ENCODE measurements around the gene TOPBP1. TPM values are rescaled to one million over a fixed set of nuclear protein-coding genes. Genes with fewer than 3 reads are reported as not detected.
"Not testable (repeated sequence)": the region's sequence is repeated elsewhere in the genome, so short reads cannot be mapped to it uniquely, and the experiment has no call there.

The TOPBP1 gene
- total RNA-seq, 4 donors from 2014 or later, result 16.5 to 29.3 (median 21.9) TPM

GRCh38 chr3:133692759-133693158, 31.0 kb upstream of the TOPBP1 start:
- no peak overlapping the region for H3K4me3 ChIP-seq
- H3K36me3 ChIP-seq, result no peaks in the 10 kb centered on the region
- WGBS, 2 donors (ENCODE audit: low coverage in 1 of 2), result 100% methylated on average over 1 of the region's 4 CpGs; no CpG with 5 or more reads in 1 of the 2 donors
- no peak overlapping the region for H3K27ac ChIP-seq
- no peak for TF ChIP-seq POLR2AphosphoS5 (IDR thresholded peaks at IDR 0.05)
- TF ChIP-seq POLR2A (IDR thresholded peaks at IDR 0.05), result no peak
- TF ChIP-seq EP300 (IDR thresholded peaks at IDR 0.05), result no peak
- TF ChIP-seq, protein P1, sequence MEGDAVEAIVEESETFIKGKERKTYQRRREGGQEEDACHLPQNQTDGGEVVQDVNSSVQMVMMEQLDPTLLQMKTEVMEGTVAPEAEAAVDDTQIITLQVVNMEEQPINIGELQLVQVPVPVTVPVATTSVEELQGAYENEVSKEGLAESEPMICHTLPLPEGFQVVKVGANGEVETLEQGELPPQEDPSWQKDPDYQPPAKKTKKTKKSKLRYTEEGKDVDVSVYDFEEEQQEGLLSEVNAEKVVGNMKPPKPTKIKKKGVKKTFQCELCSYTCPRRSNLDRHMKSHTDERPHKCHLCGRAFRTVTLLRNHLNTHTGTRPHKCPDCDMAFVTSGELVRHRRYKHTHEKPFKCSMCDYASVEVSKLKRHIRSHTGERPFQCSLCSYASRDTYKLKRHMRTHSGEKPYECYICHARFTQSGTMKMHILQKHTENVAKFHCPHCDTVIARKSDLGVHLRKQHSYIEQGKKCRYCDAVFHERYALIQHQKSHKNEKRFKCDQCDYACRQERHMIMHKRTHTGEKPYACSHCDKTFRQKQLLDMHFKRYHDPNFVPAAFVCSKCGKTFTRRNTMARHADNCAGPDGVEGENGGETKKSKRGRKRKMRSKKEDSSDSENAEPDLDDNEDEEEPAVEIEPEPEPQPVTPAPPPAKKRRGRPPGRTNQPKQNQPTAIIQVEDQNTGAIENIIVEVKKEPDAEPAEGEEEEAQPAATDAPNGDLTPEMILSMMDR (IDR thresholded peaks at IDR 0.05), result no peak
- no peaks in the 10 kb centered on the region for H3K9me3 ChIP-seq
- H3K27me3 ChIP-seq, result no peaks in the 10 kb centered on the region
- H3K4me1 ChIP-seq, result no peaks in the 10 kb centered on the region
- no peak for ATAC-seq

- H3K27ac ChIP-seq, result no peak overlapping the region
- no peaks in the 10 kb centered on the region for H3K36me3 ChIP-seq
- no peak for ATAC-seq
- H3K4me1 ChIP-seq, result no peaks in the 10 kb centered on the region
- no peaks in the 10 kb centered on the region for H3K27me3 ChIP-seq
- H3K4me3 ChIP-seq, result no peak overlapping the region
- no peaks in the 10 kb centered on the region for H3K9me3 ChIP-seq
- no peak for TF ChIP-seq POLR2AphosphoS5 (IDR thresholded peaks at IDR 0.05)
- TF ChIP-seq EP300 (IDR thresholded peaks at IDR 0.05), result no peak
- TF ChIP-seq, protein P1 (IDR thresholded peaks at IDR 0.05), result no peak
- no peak for TF ChIP-seq POLR2A (IDR thresholded peaks at IDR 0.05)
- 44 to 56% methylated on average over 3 to 4 of the region's 6 CpGs for WGBS, 2 donors (ENCODE audit: low coverage in 1 of 2)
Observed at GRCh38 chr3:133691273-133692107, 29.7 kb upstream of the TOPBP1 start.

DNA sequence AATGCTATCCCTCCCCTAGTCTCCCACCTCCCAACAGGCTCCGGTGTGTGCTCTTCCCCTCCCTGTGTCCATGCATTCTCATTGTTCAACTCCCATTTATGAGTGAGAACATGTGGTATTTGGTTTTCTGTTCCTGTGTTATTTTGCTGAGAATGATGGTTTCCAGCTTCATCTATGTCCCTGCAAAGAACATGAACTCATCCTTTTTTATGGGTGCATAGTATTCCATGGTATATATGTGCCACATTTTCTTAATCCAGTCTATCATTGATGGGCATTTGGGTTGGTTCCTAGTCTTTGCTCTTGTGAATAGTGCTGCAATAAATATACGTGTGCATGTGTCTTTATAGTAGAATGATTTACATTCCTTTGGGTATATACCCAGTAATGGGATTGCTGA, 16.3 kb upstream of the TOPBP1 start:
- H3K4me1 ChIP-seq, result peaks cover 0 to 10% (median 0%) of the 10 kb centered on the region in 3 donors
- WGBS, 2 donors (ENCODE audit: low coverage in 1 of 2), result 93 to 95% methylated on average over 2 of the region's 2 CpGs
- not testable (repeated sequence) for H3K36me3 ChIP-seq, H3K9me3 ChIP-seq, ATAC-seq, H3K27ac ChIP-seq, H3K4me3 ChIP-seq
- H3K27me3 ChIP-seq, result peaks cover 48% of the 10 kb centered on the region

DNA sequence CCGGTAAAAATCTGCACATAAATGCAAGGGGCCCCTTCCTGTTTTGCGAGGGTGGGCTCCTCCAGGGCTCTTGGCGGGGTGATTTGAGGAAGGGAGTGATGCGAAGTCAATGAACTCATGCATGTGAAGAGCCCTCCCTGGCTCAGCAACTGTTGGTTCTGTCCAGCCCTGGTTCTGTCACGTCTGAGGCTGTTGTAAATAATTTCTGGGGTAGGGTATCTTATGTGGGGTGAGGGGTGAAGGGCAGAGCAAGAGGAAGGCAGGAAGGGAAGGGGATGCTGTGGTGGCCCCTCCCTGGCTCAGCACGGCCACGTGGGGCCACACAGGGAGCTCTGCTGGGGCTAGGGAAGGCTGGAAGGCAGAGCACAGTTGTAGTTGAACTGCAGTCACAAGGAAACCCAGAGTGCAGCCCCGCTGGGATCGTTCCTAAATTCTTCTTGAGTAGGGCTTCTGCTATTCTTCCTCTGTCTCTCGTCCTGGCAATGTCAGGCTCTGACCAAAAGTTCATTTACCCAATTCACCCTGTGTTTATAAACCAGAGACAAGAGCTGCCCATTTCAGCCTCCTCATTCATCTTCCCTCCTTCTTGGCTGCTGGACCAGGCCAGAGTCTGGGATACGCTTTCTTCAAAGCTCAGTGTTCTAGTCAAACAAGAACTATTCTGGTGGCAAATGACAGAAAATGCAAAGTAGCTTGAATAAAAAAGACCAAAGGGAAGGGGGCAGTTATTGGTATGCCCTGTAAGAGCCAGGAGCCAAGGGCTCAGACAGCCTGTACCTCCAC, 14.8 kb upstream of the TOPBP1 start:
- Histone ChIP-seq H3K9me3 (no peaks in the 10 kb centered on the region), H3K27ac (no peak overlapping the region), H3K36me3 (no peaks in the 10 kb centered on the region), H3K27me3 (peaks cover 56% of the 10 kb centered on the region), H3K4me1 (peaks cover 0 to 10% (median 0%) of the 10 kb centered on the region in 3 donors), H3K4me3 (no peak overlapping the region)
- ATAC-seq, result no peak
- 25 to 71% methylated on average over 4 to 8 of the region's 11 CpGs for WGBS, 2 donors (ENCODE audit: low coverage in 1 of 2)
- TF ChIP-seq POLR2A (IDR thresholded peaks at IDR 0.05) (no peak), POLR2AphosphoS5 (IDR thresholded peaks at IDR 0.05) (no peak), EP300 (IDR thresholded peaks at IDR 0.05) (no peak)
- TF ChIP-seq, protein P1 (IDR thresholded peaks at IDR 0.05), result no peak

GRCh38 chr3:133675631-133676335, 14.0 kb upstream of the TOPBP1 start:
- Histone ChIP-seq H3K4me1 (peaks cover 0 to 10% (median 0%) of the 10 kb centered on the region in 3 donors), H3K27ac (no peak overlapping the region), H3K27me3 (peaks cover 56% of the 10 kb centered on the region), H3K4me3 (no peak overlapping the region), H3K36me3 (no peaks in the 10 kb centered on the region), H3K9me3 (no peaks in the 10 kb centered on the region)
- no peak for ATAC-seq
- 54 to 57% methylated on average over 3 to 6 of the region's 6 CpGs for WGBS, 2 donors (ENCODE audit: low coverage in 1 of 2)
- TF ChIP-seq POLR2A (IDR thresholded peaks at IDR 0.05), result no peak
